Measurements from ENCODE around the gene ELMO3. TPM values are rescaled to one million over a fixed set of nuclear protein-coding genes. Genes with fewer than 3 reads are reported as not detected.

Gene ELMO3
- total and polyA plus RNA-seq, 2 experiments from 2014 or later: 0.15 to 1.1 TPM

GRCh38 chr16:67183284-67183626 is 15.7 kb upstream of the ELMO3 start:
- Histone ChIP-seq H3K36me3 (no peaks in the 10 kb centered on the region), H3K27me3 (peaks cover 16% of the 10 kb centered on the region), H3K27ac (no peak overlapping the region), H3K4me3 (peak overlapping the region; percentile 61), H3K9me3 (ENCODE audit: low read depth) (no peaks in the 10 kb centered on the region), H3K4me1 (ENCODE audit: low read depth) (peaks cover 4% of the 10 kb centered on the region)
- no peak for DNase-seq (ENCODE audit: low read depth in 1 of 2, low spot score in 1 of 2)
- no peak for TF ChIP-seq CTCF (IDR thresholded peaks at IDR 0.05; ENCODE audit: low read depth, low read length)

GRCh38 chr16:67183627-67184452 is 15.1 kb upstream of the ELMO3 start, which contains the start of gene MATCAP1:
Gene MATCAP1, minus strand, starts transcription at chr16:67183963. Its CDS starts 3,353 bp downstream, at chr16:67180610.
- no peaks in the 10 kb centered on the region for H3K36me3 ChIP-seq
- H3K4me3 ChIP-seq: peak within 1 kb of the TSS; percentile 61
- peak; percentile 97 to 99 for DNase-seq (ENCODE audit: low read depth in 1 of 2, low spot score in 1 of 2)
- no peak for TF ChIP-seq CTCF (IDR thresholded peaks at IDR 0.05; ENCODE audit: low read depth, low read length)
- H3K27me3 ChIP-seq: peaks cover 10% of the 10 kb centered on the region
- H3K4me1 ChIP-seq (ENCODE audit: low read depth): peaks cover 4% of the 10 kb centered on the region
- H3K27ac ChIP-seq: peak within 1 kb of the TSS; percentile 97
- no peaks in the 10 kb centered on the region for H3K9me3 ChIP-seq (ENCODE audit: low read depth)

GRCh38 chr16:67184453-67184994 is 14.4 kb upstream of the ELMO3 start:
- no peak for TF ChIP-seq CTCF (IDR thresholded peaks at IDR 0.05; ENCODE audit: low read depth, low read length)
- H3K4me3 ChIP-seq: peak overlapping the region; percentile 61
- H3K27me3 ChIP-seq: peaks cover 7% of the 10 kb centered on the region
- peak in 1 of 2 donors; percentile 54 for DNase-seq (ENCODE audit: low read depth in 1 of 2, low spot score in 1 of 2)
- no peak overlapping the region for H3K27ac ChIP-seq
- no peaks in the 10 kb centered on the region for H3K9me3 ChIP-seq (ENCODE audit: low read depth)
- H3K36me3 ChIP-seq: no peaks in the 10 kb centered on the region
- H3K4me1 ChIP-seq (ENCODE audit: low read depth): peaks cover 4% of the 10 kb centered on the region

GRCh38 chr16:67184995-67185650 is 13.8 kb upstream of the ELMO3 start:
- Histone ChIP-seq H3K9me3 (ENCODE audit: low read depth) (no peaks in the 10 kb centered on the region), H3K4me1 (ENCODE audit: low read depth) (peaks cover 4% of the 10 kb centered on the region), H3K27ac (no peak overlapping the region), H3K36me3 (no peaks in the 10 kb centered on the region), H3K27me3 (peaks cover 7% of the 10 kb centered on the region), H3K4me3 (no peak overlapping the region)
- DNase-seq (ENCODE audit: low read depth in 1 of 2, low spot score in 1 of 2): peak; percentile 95 to 97
- TF ChIP-seq CTCF (IDR thresholded peaks at IDR 0.05; ENCODE audit: low read depth, low read length): peak; percentile 87

- no peak overlapping the region for H3K4me3 ChIP-seq
- H3K27me3 ChIP-seq: peaks cover 7% of the 10 kb centered on the region
- no peak for TF ChIP-seq CTCF (IDR thresholded peaks at IDR 0.05; ENCODE audit: low read depth, low read length)
- DNase-seq (ENCODE audit: low read depth in 1 of 2, low spot score in 1 of 2): no peak
- no peaks in the 10 kb centered on the region for H3K9me3 ChIP-seq (ENCODE audit: low read depth)
- H3K36me3 ChIP-seq: no peaks in the 10 kb centered on the region
- H3K4me1 ChIP-seq (ENCODE audit: low read depth): peaks cover 4% of the 10 kb centered on the region
- H3K27ac ChIP-seq: no peak overlapping the region
Measured at GRCh38 chr16:67185651-67186134, 13.2 kb upstream of the ELMO3 start.
